SK-N-SH treated with all-trans-retinoic acid at 6 μM for 48 hours (cell line): ENCODE measurements around the gene RETREG1.

Experiments
- ARNTL ChIP-seq: fragments of 450-650 bp; formaldehyde crosslinking; IDR thresholded peaks from 2 replicates; pipeline ENCODE4 v1.5.0; 2020; ENCODE audit warnings: low read depth, mild to moderate bottlenecking, moderate library complexity, borderline replicate concordance
- CREB5 ChIP-seq: fragments of 250-450 bp; sonication (Bioruptor Pico); IDR thresholded peaks from 2 replicates; pipeline ENCODE4 v1.5.1; 2020; ENCODE audit warnings: low read depth, mild to moderate bottlenecking, moderate library complexity
- CSDC2 ChIP-seq: fragments of 250-450 bp; sonication (Bioruptor Pico); IDR thresholded peaks from 2 replicates; pipeline ENCODE4 v1.5.0; 2020; ENCODE audit warnings: mild to moderate bottlenecking, moderate library complexity
- ESRRG ChIP-seq: fragments of 250-450 bp; sonication (Bioruptor Pico); IDR thresholded peaks from 2 replicates; pipeline ENCODE4 v1.6.1; 2021; ENCODE audit warnings: mild to moderate bottlenecking
- ISL1 ChIP-seq: fragments of 250-450 bp; sonication (Bioruptor Pico); IDR thresholded peaks from 2 replicates; pipeline ENCODE4 v2.1.2; 2022; ENCODE audit warnings: mild to moderate bottlenecking, moderate library complexity
- OSR1 ChIP-seq: fragments of 250-450 bp; sonication (Bioruptor Pico); IDR thresholded peaks from 2 replicates; pipeline ENCODE4 v1.8.0; 2022; ENCODE audit warnings: moderate library complexity, mild to moderate bottlenecking, inconsistent platforms
- PATZ1 ChIP-seq: fragments of 250-450 bp; sonication (Bioruptor Pico); IDR thresholded peaks from 2 replicates; pipeline ENCODE4 v1.8.0; 2020; ENCODE audit warnings: mild to moderate bottlenecking, moderate library complexity, borderline replicate concordance
- POU6F1 ChIP-seq: fragments of 250-450 bp; sonication (Bioruptor Pico); IDR thresholded peaks from 2 replicates; pipeline ENCODE4 v1.8.0; 2021; ENCODE audit warnings: low read depth, mild to moderate bottlenecking, moderate library complexity, borderline replicate concordance
- RARB ChIP-seq: fragments of 250-450 bp; sonication (Bioruptor Pico); IDR thresholded peaks from 2 replicates; pipeline ENCODE4 v1.8.0; 2021; ENCODE audit warnings: mild to moderate bottlenecking, moderate library complexity
- TCF4 ChIP-seq: fragments of 250-450 bp; sonication (Bioruptor Pico); IDR thresholded peaks from 2 replicates; pipeline ENCODE4 v1.8.0; 2021; ENCODE audit warnings: mild to moderate bottlenecking, moderate library complexity, borderline replicate concordance
- ZFP30 ChIP-seq: fragments of 450-650 bp; formaldehyde crosslinking; IDR thresholded peaks from 2 replicates; pipeline ENCODE4 v1.5.0; 2022; ENCODE audit warnings: mild to moderate bottlenecking, moderate library complexity
- TF ChIP-seq, protein P1 (sequence below): fragments of 250-450 bp; sonication (Bioruptor Pico); IDR thresholded peaks from 2 replicates; pipeline ENCODE4 v1.5.0; 2020; ENCODE audit warnings: mild to moderate bottlenecking, moderate library complexity

- TF ChIP-seq PATZ1: no peak
- no peak for TF ChIP-seq ARNTL (CRISPR knock-in tag)
- TF ChIP-seq ISL1: no peak
- no peak for TF ChIP-seq POU6F1
- TF ChIP-seq OSR1: no peak
- TF ChIP-seq, protein P1, sequence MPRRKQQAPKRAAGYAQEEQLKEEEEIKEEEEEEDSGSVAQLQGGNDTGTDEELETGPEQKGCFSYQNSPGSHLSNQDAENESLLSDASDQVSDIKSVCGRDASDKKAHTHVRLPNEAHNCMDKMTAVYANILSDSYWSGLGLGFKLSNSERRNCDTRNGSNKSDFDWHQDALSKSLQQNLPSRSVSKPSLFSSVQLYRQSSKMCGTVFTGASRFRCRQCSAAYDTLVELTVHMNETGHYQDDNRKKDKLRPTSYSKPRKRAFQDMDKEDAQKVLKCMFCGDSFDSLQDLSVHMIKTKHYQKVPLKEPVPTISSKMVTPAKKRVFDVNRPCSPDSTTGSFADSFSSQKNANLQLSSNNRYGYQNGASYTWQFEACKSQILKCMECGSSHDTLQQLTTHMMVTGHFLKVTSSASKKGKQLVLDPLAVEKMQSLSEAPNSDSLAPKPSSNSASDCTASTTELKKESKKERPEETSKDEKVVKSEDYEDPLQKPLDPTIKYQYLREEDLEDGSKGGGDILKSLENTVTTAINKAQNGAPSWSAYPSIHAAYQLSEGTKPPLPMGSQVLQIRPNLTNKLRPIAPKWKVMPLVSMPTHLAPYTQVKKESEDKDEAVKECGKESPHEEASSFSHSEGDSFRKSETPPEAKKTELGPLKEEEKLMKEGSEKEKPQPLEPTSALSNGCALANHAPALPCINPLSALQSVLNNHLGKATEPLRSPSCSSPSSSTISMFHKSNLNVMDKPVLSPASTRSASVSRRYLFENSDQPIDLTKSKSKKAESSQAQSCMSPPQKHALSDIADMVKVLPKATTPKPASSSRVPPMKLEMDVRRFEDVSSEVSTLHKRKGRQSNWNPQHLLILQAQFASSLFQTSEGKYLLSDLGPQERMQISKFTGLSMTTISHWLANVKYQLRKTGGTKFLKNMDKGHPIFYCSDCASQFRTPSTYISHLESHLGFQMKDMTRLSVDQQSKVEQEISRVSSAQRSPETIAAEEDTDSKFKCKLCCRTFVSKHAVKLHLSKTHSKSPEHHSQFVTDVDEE (CRISPR knock-in tag): no peak
- TF ChIP-seq TCF4 (CRISPR knock-in tag): no peak
- no peak for TF ChIP-seq RARB (CRISPR knock-in tag)
- TF ChIP-seq CREB5 (CRISPR knock-in tag): no peak
- no peak for TF ChIP-seq CSDC2 (CRISPR knock-in tag)
- no peak for TF ChIP-seq ESRRG (CRISPR knock-in tag)
- no peak for TF ChIP-seq ZFP30 (CRISPR knock-in tag)
Observed at GRCh38 chr5:16593628-16594027, 23.2 kb downstream of the RETREG1 start.
